OCI-LY1 (cell line): Measurements from ENCODE around the gene GPR107.

Source experiments
- H2AFZ ChIP-seq: fragments of 200-600 bp; sonication (generic), shearing (Covaris generic); 2 replicates; pipeline ENCODE4 v1.6.0; 2014; ENCODE audit warnings: antibody characterized with exemption, mild to moderate bottlenecking, low read length
- H3F3A ChIP-seq: fragments of 200-600 bp; sonication (generic), shearing (Covaris generic); 2 replicates; pipeline ENCODE4 v1.6.0; 2014; ENCODE audit warnings: mild to moderate bottlenecking, antibody characterized with exemption, low read length, moderate library complexity; ENCODE audit not compliant: insufficient read depth
- H3K27ac ChIP-seq: fragments of 200-600 bp; sonication (generic); 2 replicates; pipeline ENCODE4 v1.5.1; 2014; ENCODE audit warnings: low read length, mixed run types, mild to moderate bottlenecking, low read depth; ENCODE audit not compliant: poor library complexity, severe bottlenecking
- H3K27me3 ChIP-seq: fragments of 200-600 bp; sonication (generic); 2 replicates; pipeline ENCODE4 v1.6.0; 2014; ENCODE audit warnings: antibody characterized with exemption, mild to moderate bottlenecking, low read length, moderate library complexity; ENCODE audit not compliant: insufficient read depth
- H3K36me3 ChIP-seq: fragments of 200-600 bp; sonication (generic); 2 replicates; pipeline ENCODE4 v1.6.1; 2014; ENCODE audit warnings: mild to moderate bottlenecking, antibody characterized with exemption, low read length, moderate library complexity, mixed read lengths; ENCODE audit not compliant: insufficient read depth
- H3K4me1 ChIP-seq: fragments of 200-600 bp; sonication (generic); 2 replicates; pipeline ENCODE4 v1.5.1; 2014; ENCODE audit warnings: mild to moderate bottlenecking, low read length, moderate library complexity; ENCODE audit not compliant: insufficient read depth, severe bottlenecking
- H3K4me2 ChIP-seq: fragments of 200-600 bp; sonication (generic), shearing (Covaris generic); 2 replicates; pipeline ENCODE4 v1.6.1; 2014; ENCODE audit warnings: low read length
- H3K4me3 ChIP-seq: fragments of 200-600 bp; sonication (generic); 2 replicates; pipeline ENCODE4 v1.5.1; 2014; ENCODE audit warnings: low read length, low read depth, mild to moderate bottlenecking, mixed read lengths; ENCODE audit not compliant: poor library complexity, severe bottlenecking
- H3K79me2 ChIP-seq: fragments of 200-600 bp; shearing (Covaris generic); 2 replicates; pipeline ENCODE4 v1.6.1; 2016; ENCODE audit warnings: mixed run types, low read length, mixed read lengths; ENCODE audit not compliant: insufficient read depth
- H3K9ac ChIP-seq: fragments of 200-600 bp; sonication (generic), shearing (Covaris generic); 2 replicates; pipeline ENCODE4 v1.6.1; 2014; ENCODE audit warnings: mild to moderate bottlenecking, low read length, mixed read lengths
- H3K9me2 ChIP-seq: fragments of 200-600 bp; sonication (generic), shearing (Covaris generic); 2 replicates; pipeline ENCODE4 v1.6.1; 2014; ENCODE audit warnings: low read depth, mild to moderate bottlenecking, low read length, mixed read lengths
- H3K9me3 ChIP-seq: fragments of 200-600 bp; shearing (Covaris generic); 2 replicates; pipeline ENCODE4 v1.6.1; 2014; ENCODE audit warnings: low read length, mixed read lengths
- H4K20me1 ChIP-seq: fragments of 200-600 bp; sonication (generic), shearing (Covaris generic); 2 replicates; pipeline ENCODE4 v1.6.0; 2016; ENCODE audit warnings: mild to moderate bottlenecking, low read length; ENCODE audit not compliant: insufficient read depth
- CTCF ChIP-seq: fragments of 200-600 bp; sonication (generic), shearing (Covaris generic); IDR thresholded peaks from 2 replicates; pipeline ENCODE4 v1.5.1; 2017; ENCODE audit warnings: mild to moderate bottlenecking, antibody characterized with exemption, low read length, moderate library complexity, mixed read lengths
- EZH2 ChIP-seq: fragments of 200-600 bp; sonication (generic), shearing (Covaris generic); IDR thresholded peaks from 2 replicates; pipeline ENCODE4 v1.8.0; 2017; ENCODE audit warnings: borderline replicate concordance, mixed run types, mild to moderate bottlenecking, antibody characterized with exemption, low read length, moderate library complexity, mixed read lengths

Gene GPR107

GRCh38 chr9:130116346-130116745, 62.6 kb downstream of the GPR107 start:
- no peak for TF ChIP-seq CTCF
- no peak for TF ChIP-seq EZH2
- no peaks in the 10 kb centered on the region for H3K36me3 ChIP-seq

GRCh38 chr9:130117376-130117775, 63.7 kb downstream of the GPR107 start:
- H3K79me2 ChIP-seq = no peaks in the 10 kb centered on the region
- no peaks in the 10 kb centered on the region for H3F3A ChIP-seq
- no peak overlapping the region for H3K4me2 ChIP-seq
- no peak overlapping the region for H3K9ac ChIP-seq
- no peaks in the 10 kb centered on the region for H3K27me3 ChIP-seq
- peaks cover 5% of the 10 kb centered on the region for H3K4me1 ChIP-seq
- H3K9me2 ChIP-seq = no peaks in the 10 kb centered on the region
- H3K36me3 ChIP-seq = no peaks in the 10 kb centered on the region
- no peak overlapping the region for H2AFZ ChIP-seq
- no peaks in the 10 kb centered on the region for H4K20me1 ChIP-seq
- no peak overlapping the region for H3K27ac ChIP-seq
- TF ChIP-seq EZH2 (no peak), CTCF (no peak)
- no peaks in the 10 kb centered on the region for H3K9me3 ChIP-seq
- H3K4me3 ChIP-seq = no peak overlapping the region

More at GRCh38 chr9:130116346-130116745, 62.6 kb downstream of the GPR107 start:
- no peak overlapping the region for H3K4me3 ChIP-seq
- H4K20me1 ChIP-seq = no peaks in the 10 kb centered on the region
- H3K9me2 ChIP-seq = no peaks in the 10 kb centered on the region
- H3K4me2 ChIP-seq = no peak overlapping the region
- H3K9ac ChIP-seq = no peak overlapping the region
- no peaks in the 10 kb centered on the region for H3K4me1 ChIP-seq
- H2AFZ ChIP-seq = no peak overlapping the region
- H3K9me3 ChIP-seq = no peaks in the 10 kb centered on the region
- no peak overlapping the region for H3K27ac ChIP-seq
- no peaks in the 10 kb centered on the region for H3K79me2 ChIP-seq
- H3K27me3 ChIP-seq = no peaks in the 10 kb centered on the region
- no peaks in the 10 kb centered on the region for H3F3A ChIP-seq

- H2AFZ ChIP-seq = no peak overlapping the region
- H3K4me2 ChIP-seq = no peak overlapping the region
Measured at GRCh38 chr9:130117816-130118632, 64.3 kb downstream of the GPR107 start.

More at GRCh38 chr9:130117816-130118632, 64.3 kb downstream of the GPR107 start:
- Histone ChIP-seq H3K79me2 (no peaks in the 10 kb centered on the region), H3K4me1 (peaks cover 12% of the 10 kb centered on the region), H3K27ac (no peak overlapping the region), H3F3A (no peaks in the 10 kb centered on the region), H3K4me3 (no peak overlapping the region), H3K9ac (no peak overlapping the region), H3K9me2 (no peaks in the 10 kb centered on the region), H3K36me3 (no peaks in the 10 kb centered on the region), H4K20me1 (no peaks in the 10 kb centered on the region), H3K9me3 (no peaks in the 10 kb centered on the region), H3K27me3 (no peaks in the 10 kb centered on the region)
- TF ChIP-seq EZH2 (no peak), CTCF (no peak)
